Right lobe of liver (tissue), 4 donors: ENCODE results near the gene ADAMTS2.

Experiments
- CTCF ChIP-seq, 4 donors: fragments of 200-600 bp in 3 of 4; fragments of 450-650 bp in 1 of 4; IDR thresholded peaks; one replicate each; pipeline versions ENCODE4 v1.5.1 to v1.8.0; 2016 to 2022; ENCODE audit warnings: antibody characterized with exemption in 4 of 4, mild to moderate bottlenecking in 2 of 4
- POLR2A ChIP-seq: fragments of 450-650 bp; IDR thresholded peaks from one replicate; pipeline ENCODE4 v1.6.1; 2017; ENCODE audit warnings: antibody characterized with exemption, mild to moderate bottlenecking
- donor health status: DM: no; HTN: no; CAD: no.
- donor health status: DM: no; HTN: no; CAD: no.
- donor health status: DM: no; HTN: yes; CAD: no.

GRCh38 chr5:179162351-179163235 lies 182.7 kb downstream of the ADAMTS2 start:
- TF ChIP-seq CTCF (IDR thresholded peaks at IDR 0.05): no peak
- TF ChIP-seq POLR2A: no peak
